Prostate gland (tissue), 2 donors: ENCODE results near the gene GTSE1.

Source experiments
- POLR2A ChIP-seq: fragments of 450-650 bp; IDR thresholded peaks from one replicate; pipeline ENCODE4 v1.6.1; 2016; ENCODE audit warnings: antibody characterized with exemption, mild to moderate bottlenecking
- TF ChIP-seq, protein P1 (sequence below), 4 experiments: fragments of 200-600 bp in 2 of 4; fragments of 450-650 bp in 2 of 4; sonication (generic) in 2 of 4; IDR thresholded peaks; 1 replicate in 3 of 4; 2 replicates in 1 of 4; pipeline ENCODE4 v1.5.1; 2016 to 2019; ENCODE audit warnings: antibody characterized with exemption in 4 of 4, mild to moderate bottlenecking in 2 of 4, moderate library complexity in 2 of 4

DNA sequence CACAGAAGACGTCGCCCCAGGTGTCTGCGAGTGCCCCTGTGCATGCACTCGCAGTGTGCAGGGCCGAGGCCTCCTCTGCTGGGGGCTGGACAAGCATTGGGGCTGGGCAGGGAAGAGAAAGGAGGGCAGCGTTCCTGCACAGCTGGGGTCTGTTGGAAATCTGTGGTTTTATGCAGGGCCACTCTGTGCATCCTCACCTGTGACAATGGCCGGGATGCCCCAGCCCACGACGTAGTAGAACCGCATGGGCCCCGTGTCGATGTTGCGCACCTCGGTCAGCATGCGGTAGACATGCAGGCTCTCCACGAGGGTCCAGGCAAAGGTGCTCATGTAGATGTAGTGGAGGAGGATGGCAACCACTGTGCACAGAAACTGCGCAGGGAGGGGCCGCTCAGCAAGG, 76.0 kb downstream of the GTSE1 start:
- TF ChIP-seq, protein P1, sequence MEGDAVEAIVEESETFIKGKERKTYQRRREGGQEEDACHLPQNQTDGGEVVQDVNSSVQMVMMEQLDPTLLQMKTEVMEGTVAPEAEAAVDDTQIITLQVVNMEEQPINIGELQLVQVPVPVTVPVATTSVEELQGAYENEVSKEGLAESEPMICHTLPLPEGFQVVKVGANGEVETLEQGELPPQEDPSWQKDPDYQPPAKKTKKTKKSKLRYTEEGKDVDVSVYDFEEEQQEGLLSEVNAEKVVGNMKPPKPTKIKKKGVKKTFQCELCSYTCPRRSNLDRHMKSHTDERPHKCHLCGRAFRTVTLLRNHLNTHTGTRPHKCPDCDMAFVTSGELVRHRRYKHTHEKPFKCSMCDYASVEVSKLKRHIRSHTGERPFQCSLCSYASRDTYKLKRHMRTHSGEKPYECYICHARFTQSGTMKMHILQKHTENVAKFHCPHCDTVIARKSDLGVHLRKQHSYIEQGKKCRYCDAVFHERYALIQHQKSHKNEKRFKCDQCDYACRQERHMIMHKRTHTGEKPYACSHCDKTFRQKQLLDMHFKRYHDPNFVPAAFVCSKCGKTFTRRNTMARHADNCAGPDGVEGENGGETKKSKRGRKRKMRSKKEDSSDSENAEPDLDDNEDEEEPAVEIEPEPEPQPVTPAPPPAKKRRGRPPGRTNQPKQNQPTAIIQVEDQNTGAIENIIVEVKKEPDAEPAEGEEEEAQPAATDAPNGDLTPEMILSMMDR (IDR thresholded peaks at IDR 0.05) = no peak
- no peak for TF ChIP-seq POLR2A
